ENCODE data around the gene ST7.

DNA sequence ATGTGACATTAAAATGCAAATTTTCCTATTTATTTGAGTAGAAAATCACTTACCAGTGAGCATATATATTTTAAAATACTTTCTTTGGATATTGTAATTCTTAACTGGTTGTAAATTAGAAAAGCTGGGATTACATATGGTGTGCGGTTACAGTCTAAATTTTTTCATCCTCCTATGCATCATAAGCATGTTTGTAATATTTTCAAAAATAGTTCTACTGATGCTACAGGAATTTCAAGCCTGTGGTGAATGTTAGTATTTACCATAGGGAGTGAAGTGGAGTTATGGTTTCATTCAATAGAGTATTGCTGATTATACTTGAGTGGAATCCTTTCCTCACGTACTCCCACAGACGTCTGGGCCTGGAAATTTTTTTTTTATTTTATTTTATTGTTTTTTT, 34.6 kb upstream of the ST7 start:
- TF ChIP-seq, protein P1, sequence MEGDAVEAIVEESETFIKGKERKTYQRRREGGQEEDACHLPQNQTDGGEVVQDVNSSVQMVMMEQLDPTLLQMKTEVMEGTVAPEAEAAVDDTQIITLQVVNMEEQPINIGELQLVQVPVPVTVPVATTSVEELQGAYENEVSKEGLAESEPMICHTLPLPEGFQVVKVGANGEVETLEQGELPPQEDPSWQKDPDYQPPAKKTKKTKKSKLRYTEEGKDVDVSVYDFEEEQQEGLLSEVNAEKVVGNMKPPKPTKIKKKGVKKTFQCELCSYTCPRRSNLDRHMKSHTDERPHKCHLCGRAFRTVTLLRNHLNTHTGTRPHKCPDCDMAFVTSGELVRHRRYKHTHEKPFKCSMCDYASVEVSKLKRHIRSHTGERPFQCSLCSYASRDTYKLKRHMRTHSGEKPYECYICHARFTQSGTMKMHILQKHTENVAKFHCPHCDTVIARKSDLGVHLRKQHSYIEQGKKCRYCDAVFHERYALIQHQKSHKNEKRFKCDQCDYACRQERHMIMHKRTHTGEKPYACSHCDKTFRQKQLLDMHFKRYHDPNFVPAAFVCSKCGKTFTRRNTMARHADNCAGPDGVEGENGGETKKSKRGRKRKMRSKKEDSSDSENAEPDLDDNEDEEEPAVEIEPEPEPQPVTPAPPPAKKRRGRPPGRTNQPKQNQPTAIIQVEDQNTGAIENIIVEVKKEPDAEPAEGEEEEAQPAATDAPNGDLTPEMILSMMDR (optimal IDR thresholded peaks at IDR 0.05 in 1 of 3, IDR thresholded peaks at IDR 0.05 in 1 of 3, conservative IDR thresholded peaks at IDR 0.05 in 1 of 3; ENCODE audit: extremely low read depth in 1 of 3, insufficient read depth in 2 of 3, low read length in 3 of 3): no peak
- no peak for TF ChIP-seq EZH2 (IDR thresholded peaks at IDR 0.05; ENCODE audit: low read length)
